Measurements from ENCODE around the gene CABP1. TPM values are rescaled to one million over a fixed set of nuclear protein-coding genes. Genes with fewer than 3 reads are reported as not detected.

CABP1 gene
- total and polyA plus RNA-seq, 2 experiments from 2014 or later, result 5.1 to 5.2 TPM

GRCh38 chr12:120692524-120693033 is 52.2 kb downstream of the CABP1 start:
- Histone ChIP-seq H3F3A (replicated peaks; ENCODE audit: low read depth) (peaks cover 21% of the 10 kb centered on the region), H3K36me3 (ENCODE audit: insufficient read depth) (peaks cover 31% of the 10 kb centered on the region), H3K9me2 (ENCODE audit: insufficient read depth) (no peaks in the 10 kb centered on the region), H3K27me3 (ENCODE audit: insufficient read depth) (no peaks in the 10 kb centered on the region), H3K4me2 (peak overlapping the region; percentile 95), H3K27ac (ENCODE audit: low read depth) (peak overlapping the region; percentile 80), H4K20me1 (replicated peaks; ENCODE audit: insufficient read depth) (peaks cover 55% of the 10 kb centered on the region), H3K79me2 (replicated peaks; ENCODE audit: insufficient read depth) (peaks cover 92% of the 10 kb centered on the region), H3K4me3 (peak overlapping the region; percentile 34), H3K4me1 (ENCODE audit: insufficient read depth) (peaks cover 62% of the 10 kb centered on the region), H2AFZ (no peak overlapping the region)
- TF ChIP-seq STAT1 (IDR thresholded peaks at IDR 0.05; ENCODE audit: unreplicated experiment), result no peak
- TF ChIP-seq JUNB (IDR thresholded peaks at IDR 0.05; ENCODE audit: unreplicated experiment), result no peak
- Mint-ChIP-seq H3K4me1 (peaks cover 60% of the 10 kb centered on the region), H3K9me3 (no peaks in the 10 kb centered on the region), H3K4me3 (no peak overlapping the region; the same call in 2 of the 3 replicates), H3K36me3 (ENCODE audit: low read depth) (peaks cover 40% of the 10 kb centered on the region), H3K27ac (no peak overlapping the region; the same call in none of the 2 replicates), H3K27me3 (ENCODE audit: insufficient read depth, low read depth, poor library complexity) (no peaks in the 10 kb centered on the region)
- DNase-seq (ENCODE audit: low spot score), result no peak
- ATAC-seq, result no peak

- H2AFZ ChIP-seq, result no peak overlapping the region
- H3K9me2 ChIP-seq (ENCODE audit: insufficient read depth), result no peaks in the 10 kb centered on the region
- ATAC-seq (peak; percentile 24), DNase-seq (ENCODE audit: low spot score) (peak; percentile 22)
- H3K9me3 Mint-ChIP-seq, result no peaks in the 10 kb centered on the region
- peaks cover 3% of the 10 kb centered on the region for H3K27me3 Mint-ChIP-seq (ENCODE audit: insufficient read depth, low read depth, poor library complexity)
- H3K4me3 ChIP-seq, result peak overlapping the region; percentile 18; the same call in 1 of the 2 replicates
- H3K4me3 Mint-ChIP-seq, result peak overlapping the region; percentile 10; the same call in 1 of the 3 replicates
- H3K27ac Mint-ChIP-seq, result peak overlapping the region; percentile 77
- no peak for TF ChIP-seq CREB1 (CRISPR knock-in tag; IDR thresholded peaks at IDR 0.05; ENCODE audit: low read depth)
- no peak for TF ChIP-seq ETS1 (IDR thresholded peaks at IDR 0.05)
- no peak for TF ChIP-seq EZH2 (IDR thresholded peaks at IDR 0.05; ENCODE audit: low read depth, unreplicated experiment)
- TF ChIP-seq, protein P1, sequence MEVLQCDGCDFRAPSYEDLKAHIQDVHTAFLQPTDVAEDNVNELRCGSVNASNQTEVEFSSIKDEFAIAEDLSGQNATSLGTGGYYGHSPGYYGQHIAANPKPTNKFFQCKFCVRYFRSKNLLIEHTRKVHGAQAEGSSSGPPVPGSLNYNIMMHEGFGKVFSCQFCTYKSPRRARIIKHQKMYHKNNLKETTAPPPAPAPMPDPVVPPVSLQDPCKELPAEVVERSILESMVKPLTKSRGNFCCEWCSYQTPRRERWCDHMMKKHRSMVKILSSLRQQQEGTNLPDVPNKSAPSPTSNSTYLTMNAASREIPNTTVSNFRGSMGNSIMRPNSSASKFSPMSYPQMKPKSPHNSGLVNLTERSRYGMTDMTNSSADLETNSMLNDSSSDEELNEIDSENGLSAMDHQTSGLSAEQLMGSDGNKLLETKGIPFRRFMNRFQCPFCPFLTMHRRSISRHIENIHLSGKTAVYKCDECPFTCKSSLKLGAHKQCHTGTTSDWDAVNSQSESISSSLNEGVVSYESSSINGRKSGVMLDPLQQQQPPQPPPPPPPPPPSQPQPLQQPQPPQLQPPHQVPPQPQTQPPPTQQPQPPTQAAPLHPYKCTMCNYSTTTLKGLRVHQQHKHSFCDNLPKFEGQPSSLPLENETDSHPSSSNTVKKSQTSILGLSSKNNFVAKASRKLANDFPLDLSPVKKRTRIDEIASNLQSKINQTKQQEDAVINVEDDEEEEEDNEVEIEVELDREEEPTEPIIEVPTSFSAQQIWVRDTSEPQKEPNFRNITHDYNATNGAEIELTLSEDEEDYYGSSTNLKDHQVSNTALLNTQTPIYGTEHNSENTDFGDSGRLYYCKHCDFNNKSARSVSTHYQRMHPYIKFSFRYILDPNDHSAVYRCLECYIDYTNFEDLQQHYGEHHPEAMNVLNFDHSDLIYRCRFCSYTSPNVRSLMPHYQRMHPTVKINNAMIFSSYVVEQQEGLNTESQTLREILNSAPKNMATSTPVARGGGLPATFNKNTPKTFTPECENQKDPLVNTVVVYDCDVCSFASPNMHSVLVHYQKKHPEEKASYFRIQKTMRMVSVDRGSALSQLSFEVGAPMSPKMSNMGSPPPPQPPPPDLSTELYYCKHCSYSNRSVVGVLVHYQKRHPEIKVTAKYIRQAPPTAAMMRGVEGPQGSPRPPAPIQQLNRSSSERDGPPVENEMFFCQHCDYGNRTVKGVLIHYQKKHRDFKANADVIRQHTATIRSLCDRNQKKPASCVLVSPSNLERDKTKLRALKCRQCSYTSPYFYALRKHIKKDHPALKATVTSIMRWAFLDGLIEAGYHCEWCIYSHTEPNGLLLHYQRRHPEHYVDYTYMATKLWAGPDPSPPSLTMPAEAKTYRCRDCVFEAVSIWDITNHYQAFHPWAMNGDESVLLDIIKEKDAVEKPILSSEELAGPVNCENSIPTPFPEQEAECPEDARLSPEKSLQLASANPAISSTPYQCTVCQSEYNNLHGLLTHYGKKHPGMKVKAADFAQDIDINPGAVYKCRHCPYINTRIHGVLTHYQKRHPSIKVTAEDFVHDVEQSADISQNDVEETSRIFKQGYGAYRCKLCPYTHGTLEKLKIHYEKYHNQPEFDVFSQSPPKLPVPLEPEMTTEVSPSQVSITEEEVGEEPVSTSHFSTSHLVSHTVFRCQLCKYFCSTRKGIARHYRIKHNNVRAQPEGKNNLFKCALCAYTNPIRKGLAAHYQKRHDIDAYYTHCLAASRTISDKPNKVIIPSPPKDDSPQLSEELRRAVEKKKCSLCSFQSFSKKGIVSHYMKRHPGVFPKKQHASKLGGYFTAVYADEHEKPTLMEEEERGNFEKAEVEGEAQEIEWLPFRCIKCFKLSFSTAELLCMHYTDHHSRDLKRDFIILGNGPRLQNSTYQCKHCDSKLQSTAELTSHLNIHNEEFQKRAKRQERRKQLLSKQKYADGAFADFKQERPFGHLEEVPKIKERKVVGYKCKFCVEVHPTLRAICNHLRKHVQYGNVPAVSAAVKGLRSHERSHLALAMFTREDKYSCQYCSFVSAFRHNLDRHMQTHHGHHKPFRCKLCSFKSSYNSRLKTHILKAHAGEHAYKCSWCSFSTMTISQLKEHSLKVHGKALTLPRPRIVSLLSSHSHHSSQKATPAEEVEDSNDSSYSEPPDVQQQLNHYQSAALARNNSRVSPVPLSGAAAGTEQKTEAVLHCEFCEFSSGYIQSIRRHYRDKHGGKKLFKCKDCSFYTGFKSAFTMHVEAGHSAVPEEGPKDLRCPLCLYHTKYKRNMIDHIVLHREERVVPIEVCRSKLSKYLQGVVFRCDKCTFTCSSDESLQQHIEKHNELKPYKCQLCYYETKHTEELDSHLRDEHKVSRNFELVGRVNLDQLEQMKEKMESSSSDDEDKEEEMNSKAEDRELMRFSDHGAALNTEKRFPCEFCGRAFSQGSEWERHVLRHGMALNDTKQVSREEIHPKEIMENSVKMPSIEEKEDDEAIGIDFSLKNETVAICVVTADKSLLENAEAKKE (CRISPR knock-in tag; IDR thresholded peaks at IDR 0.05), result no peak
- TF ChIP-seq, protein P2, sequence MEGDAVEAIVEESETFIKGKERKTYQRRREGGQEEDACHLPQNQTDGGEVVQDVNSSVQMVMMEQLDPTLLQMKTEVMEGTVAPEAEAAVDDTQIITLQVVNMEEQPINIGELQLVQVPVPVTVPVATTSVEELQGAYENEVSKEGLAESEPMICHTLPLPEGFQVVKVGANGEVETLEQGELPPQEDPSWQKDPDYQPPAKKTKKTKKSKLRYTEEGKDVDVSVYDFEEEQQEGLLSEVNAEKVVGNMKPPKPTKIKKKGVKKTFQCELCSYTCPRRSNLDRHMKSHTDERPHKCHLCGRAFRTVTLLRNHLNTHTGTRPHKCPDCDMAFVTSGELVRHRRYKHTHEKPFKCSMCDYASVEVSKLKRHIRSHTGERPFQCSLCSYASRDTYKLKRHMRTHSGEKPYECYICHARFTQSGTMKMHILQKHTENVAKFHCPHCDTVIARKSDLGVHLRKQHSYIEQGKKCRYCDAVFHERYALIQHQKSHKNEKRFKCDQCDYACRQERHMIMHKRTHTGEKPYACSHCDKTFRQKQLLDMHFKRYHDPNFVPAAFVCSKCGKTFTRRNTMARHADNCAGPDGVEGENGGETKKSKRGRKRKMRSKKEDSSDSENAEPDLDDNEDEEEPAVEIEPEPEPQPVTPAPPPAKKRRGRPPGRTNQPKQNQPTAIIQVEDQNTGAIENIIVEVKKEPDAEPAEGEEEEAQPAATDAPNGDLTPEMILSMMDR (conservative IDR thresholded peaks at IDR 0.05; ENCODE audit: low read depth in 2 of 2), result no peak
- no peak for TF ChIP-seq NANOG (IDR thresholded peaks at IDR 0.05; ENCODE audit: borderline replicate concordance)
- TF ChIP-seq POLR2AphosphoS5 (IDR thresholded peaks at IDR 0.05; ENCODE audit: low read depth), result no peak
- peaks cover 49% of the 10 kb centered on the region for H3K36me3 Mint-ChIP-seq (ENCODE audit: low read depth)
- peaks cover 40% of the 10 kb centered on the region for H3K36me3 ChIP-seq (ENCODE audit: insufficient read depth)
- peaks cover 54% of the 10 kb centered on the region for H3K4me1 ChIP-seq (ENCODE audit: insufficient read depth)
- H3K79me2 ChIP-seq (replicated peaks; ENCODE audit: insufficient read depth), result peaks cover 89% of the 10 kb centered on the region
- peaks cover 51% of the 10 kb centered on the region for H3K4me1 Mint-ChIP-seq
- peak overlapping the region; percentile 95 for H3K4me2 ChIP-seq
- H3K27me3 ChIP-seq (ENCODE audit: insufficient read depth), result no peaks in the 10 kb centered on the region
- H3K27ac ChIP-seq (ENCODE audit: low read depth), result peak overlapping the region; percentile 80
- peaks cover 21% of the 10 kb centered on the region for H3F3A ChIP-seq (replicated peaks; ENCODE audit: low read depth)
- peaks cover 53% of the 10 kb centered on the region for H4K20me1 ChIP-seq (replicated peaks; ENCODE audit: insufficient read depth)
These were observed 53.4 kb downstream of the CABP1 start for GRCh38 chr12:120693848-120694247.

Measured in GM23338 (cell line).